Upper lobe of left lung (tissue), 6 donors: ENCODE measurements around the gene MR1. TPM values are rescaled to one million over a fixed set of nuclear protein-coding genes. Genes with fewer than 3 reads are reported as not detected.

Experiments used
- ATAC-seq, 2 donors: fragments of 200-7000 bp; cut with Tn5 transposase; one replicate each; pipeline ENCODE4 v1.9.1; 2022; ENCODE audit warnings: mild to moderate bottlenecking in 2 of 2, moderate library complexity in 2 of 2; ENCODE audit not compliant: low FRiP score in 2 of 2
- DNase-seq, 2 donors: peaks; one replicate each; pipeline ENCODE4 v3.0.0-alpha.2; 2019 to 2020
- H3K27ac ChIP-seq, 4 donors: fragments of 200-600 bp; sonication (generic); one replicate each; pipeline ENCODE4 v1.5.1; 2016 to 2019
- H3K27me3 ChIP-seq, 4 donors: fragments of 200-600 bp; sonication (generic); one replicate each; pipeline ENCODE4 v1.5.1; 2017 to 2019
- H3K36me3 ChIP-seq, 4 donors: fragments of 200-600 bp; sonication (generic); one replicate each; pipeline ENCODE4 v1.5.1; 2016 to 2019
- H3K4me1 ChIP-seq, 4 donors: fragments of 200-600 bp; sonication (generic); one replicate each; pipeline ENCODE4 v1.5.1; 2018 to 2019
- H3K4me3 ChIP-seq, 4 donors: fragments of 200-600 bp; sonication (generic); one replicate each; pipeline ENCODE4 v1.5.1; 2017 to 2019; ENCODE audit warnings: mild to moderate bottlenecking in 2 of 4, moderate library complexity in 1 of 4
- H3K9me3 ChIP-seq, 4 donors: fragments of 200-600 bp; sonication (generic); one replicate each; pipeline ENCODE4 v1.5.1; 2018 to 2019
- CTCF ChIP-seq, 6 experiments: fragments of 450-650 bp in 4 of 6; fragments of 200-600 bp in 2 of 6; sonication (generic) in 2 of 6; IDR thresholded peaks; one replicate each; pipeline ENCODE4 v1.5.1; 2016 to 2019; ENCODE audit warnings: antibody characterized with exemption in 6 of 6
- EP300 ChIP-seq, 4 donors: sonication (generic); formaldehyde crosslinking; IDR thresholded peaks; one replicate each; pipeline ENCODE4 v1.5.1; 2017; ENCODE audit warnings: antibody characterized with exemption in 4 of 4, control low read depth in 2 of 4
- POLR2A ChIP-seq, 4 donors: fragments of 450-650 bp; IDR thresholded peaks; one replicate each; pipeline ENCODE4 v1.5.1; 2016 to 2017; ENCODE audit warnings: antibody characterized with exemption in 4 of 4, mild to moderate bottlenecking in 2 of 4
- POLR2AphosphoS5 ChIP-seq, 2 donors: sonication (generic); formaldehyde crosslinking; IDR thresholded peaks; one replicate each; pipeline ENCODE4 v1.5.1; 2017; ENCODE audit warnings: antibody characterized with exemption in 2 of 2
- WGBS, 2 donors: methylation state at CpG; one replicate each; pipeline ENCODE4 v1.1.5; 2017 to 2018; 5-methylcytosine and 5-hydroxymethylcytosine counted together
- total RNA-seq, 6 donors: library from RNA; depleted of rRNA in 4 of 6; stranded (reverse); fragments of >200 nt in 4 of 6; gene quantifications; one replicate each; pipeline versions ENCODE4 v1.1.0 to v1.2.1, GENCODE V29; 2016 to 2021
- donor health status: DM: no; HTN: no; CAD: no; lungs with moderate emphysema.
- donor health status: DM: no; HTN: yes; CAD: no; lungs with severe emphysema.

The MR1 gene
- total RNA-seq, 6 donors from 2014 or later = 22.0 to 54.0 (median 26.9) TPM

GRCh38 chr1:181084606-181084969, 50.8 kb downstream of the MR1 start:
- Histone ChIP-seq H3K36me3 (no peaks in the 10 kb centered on the region), H3K9me3 (no peaks in the 10 kb centered on the region), H3K4me3 (no peak overlapping the region), H3K27ac (no peak overlapping the region), H3K4me1 (peaks cover 6 to 8% (median 7%) of the 10 kb centered on the region in 4 donors), H3K27me3 (no peaks in the 10 kb centered on the region)
- 34 to 36% methylated on average over 4 of the region's 4 CpGs for WGBS, 2 donors
- TF ChIP-seq POLR2AphosphoS5 (IDR thresholded peaks at IDR 0.05) = no peak
- no peak for TF ChIP-seq EP300 (IDR thresholded peaks at IDR 0.05)
- peak in 1 of 6 experiments; percentile 0 for TF ChIP-seq CTCF (IDR thresholded peaks at IDR 0.05)
- no peak for TF ChIP-seq POLR2A (IDR thresholded peaks at IDR 0.05)
- ATAC-seq = no peak
- no peak for DNase-seq

GRCh38 chr1:181086091-181086490, 52.3 kb downstream of the MR1 start:
- Histone ChIP-seq H3K27me3 (no peaks in the 10 kb centered on the region), H3K4me1 (peaks cover 10 to 14% (median 13%) of the 10 kb centered on the region in 4 donors), H3K27ac (no peak overlapping the region), H3K9me3 (no peaks in the 10 kb centered on the region), H3K4me3 (no peak overlapping the region), H3K36me3 (no peaks in the 10 kb centered on the region)
- ATAC-seq (no peak), DNase-seq (no peak)
- 77 to 89% methylated on average over 1 of the region's 1 CpG for WGBS, 2 donors
- TF ChIP-seq EP300 (IDR thresholded peaks at IDR 0.05) = no peak
- TF ChIP-seq CTCF (IDR thresholded peaks at IDR 0.05) = no peak
- no peak for TF ChIP-seq POLR2A (IDR thresholded peaks at IDR 0.05)
- TF ChIP-seq POLR2AphosphoS5 (IDR thresholded peaks at IDR 0.05) = no peak

- H3K9me3 ChIP-seq = no peaks in the 10 kb centered on the region
- no peak overlapping the region for H3K4me3 ChIP-seq
- H3K4me1 ChIP-seq = peaks cover 17 to 23% (median 21%) of the 10 kb centered on the region in 4 donors
- 45 to 70% methylated on average over 5 of the region's 5 CpGs for WGBS, 2 donors
- no peaks in the 10 kb centered on the region for H3K36me3 ChIP-seq
- ATAC-seq (no peak), DNase-seq (no peak)
- H3K27ac ChIP-seq = peak overlapping the region in 3 of 4 donors; percentile 22 to 47 (median 46)
- no peak for TF ChIP-seq EP300 (IDR thresholded peaks at IDR 0.05)
- no peak for TF ChIP-seq POLR2A (IDR thresholded peaks at IDR 0.05)
- TF ChIP-seq POLR2AphosphoS5 (IDR thresholded peaks at IDR 0.05) = no peak
- no peak for TF ChIP-seq CTCF (IDR thresholded peaks at IDR 0.05)
- H3K27me3 ChIP-seq = no peaks in the 10 kb centered on the region
These were observed 53.1 kb downstream of the MR1 start for GRCh38 chr1:181086926-181087325.

GRCh38 chr1:181087400-181087901, 53.7 kb downstream of the MR1 start:
- H3K9me3 ChIP-seq = no peaks in the 10 kb centered on the region
- H3K27me3 ChIP-seq = no peaks in the 10 kb centered on the region
- peak overlapping the region in 1 of 4 donors; percentile 84 for H3K4me3 ChIP-seq
- H3K27ac ChIP-seq = peak overlapping the region in 3 of 4 donors; percentile 22 to 94 (median 47)
- no peak for ATAC-seq
- WGBS, 2 donors = 63 to 70% methylated on average over 8 of the region's 8 CpGs
- H3K4me1 ChIP-seq = peaks cover 22 to 28% (median 25%) of the 10 kb centered on the region in 4 donors
- peak in 1 of 2 donors; percentile 45 for DNase-seq
- no peaks in the 10 kb centered on the region for H3K36me3 ChIP-seq
- TF ChIP-seq CTCF (IDR thresholded peaks at IDR 0.05) (peak in 1 of 6 experiments; percentile 4), EP300 (IDR thresholded peaks at IDR 0.05) (no peak)
